ENCODE measurements around the gene MEA1.

DNA sequence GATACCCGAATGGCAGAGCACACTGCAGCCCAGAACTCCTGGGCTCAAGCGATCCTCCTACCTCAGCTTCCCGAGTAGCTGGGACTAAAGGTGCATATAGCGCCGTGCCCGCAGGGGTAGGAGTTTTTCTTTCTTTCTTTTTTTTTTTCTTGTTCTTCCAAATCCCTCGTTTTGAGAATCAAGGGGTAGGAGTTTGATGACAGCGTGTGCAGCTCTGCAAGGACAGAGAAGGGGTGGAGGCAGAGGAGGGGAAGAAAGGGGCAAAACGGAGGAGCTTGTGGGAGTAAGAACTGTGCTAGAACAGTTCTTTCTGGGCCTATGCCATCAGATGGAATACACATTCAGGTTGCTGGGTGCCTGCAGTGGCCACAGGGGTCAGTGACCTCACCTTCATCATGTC lies 23.0 kb upstream of the MEA1 start:
- TF ChIP-seq, protein P1, sequence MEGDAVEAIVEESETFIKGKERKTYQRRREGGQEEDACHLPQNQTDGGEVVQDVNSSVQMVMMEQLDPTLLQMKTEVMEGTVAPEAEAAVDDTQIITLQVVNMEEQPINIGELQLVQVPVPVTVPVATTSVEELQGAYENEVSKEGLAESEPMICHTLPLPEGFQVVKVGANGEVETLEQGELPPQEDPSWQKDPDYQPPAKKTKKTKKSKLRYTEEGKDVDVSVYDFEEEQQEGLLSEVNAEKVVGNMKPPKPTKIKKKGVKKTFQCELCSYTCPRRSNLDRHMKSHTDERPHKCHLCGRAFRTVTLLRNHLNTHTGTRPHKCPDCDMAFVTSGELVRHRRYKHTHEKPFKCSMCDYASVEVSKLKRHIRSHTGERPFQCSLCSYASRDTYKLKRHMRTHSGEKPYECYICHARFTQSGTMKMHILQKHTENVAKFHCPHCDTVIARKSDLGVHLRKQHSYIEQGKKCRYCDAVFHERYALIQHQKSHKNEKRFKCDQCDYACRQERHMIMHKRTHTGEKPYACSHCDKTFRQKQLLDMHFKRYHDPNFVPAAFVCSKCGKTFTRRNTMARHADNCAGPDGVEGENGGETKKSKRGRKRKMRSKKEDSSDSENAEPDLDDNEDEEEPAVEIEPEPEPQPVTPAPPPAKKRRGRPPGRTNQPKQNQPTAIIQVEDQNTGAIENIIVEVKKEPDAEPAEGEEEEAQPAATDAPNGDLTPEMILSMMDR (IDR thresholded peaks at IDR 0.05): no peak
- TF ChIP-seq POLR2AphosphoS5 (IDR thresholded peaks at IDR 0.05) (no peak), POLR2A (IDR thresholded peaks at IDR 0.05) (no peak), EP300 (IDR thresholded peaks at IDR 0.05) (no peak)
